DOHH2 (cell line): ENCODE results near the gene PDF.

Experiments
- EZH2phosphoT487 ChIP-seq: fragments of 200-600 bp; sonication (generic); IDR thresholded peaks from 2 replicates; pipeline ENCODE4 v1.6.1; 2017; ENCODE audit warnings: borderline replicate concordance, mild to moderate bottlenecking, antibody characterized with exemption, low read length, moderate library complexity, mixed read lengths
- TF ChIP-seq, protein P1 (sequence below): fragments of 200-600 bp; sonication (generic); IDR thresholded peaks from one replicate; pipeline ENCODE4 v1.5.1; 2014; ENCODE audit warnings: antibody characterized with exemption, mild to moderate bottlenecking, low read depth, low read length; ENCODE audit not compliant: poor library complexity, severe bottlenecking

DNA sequence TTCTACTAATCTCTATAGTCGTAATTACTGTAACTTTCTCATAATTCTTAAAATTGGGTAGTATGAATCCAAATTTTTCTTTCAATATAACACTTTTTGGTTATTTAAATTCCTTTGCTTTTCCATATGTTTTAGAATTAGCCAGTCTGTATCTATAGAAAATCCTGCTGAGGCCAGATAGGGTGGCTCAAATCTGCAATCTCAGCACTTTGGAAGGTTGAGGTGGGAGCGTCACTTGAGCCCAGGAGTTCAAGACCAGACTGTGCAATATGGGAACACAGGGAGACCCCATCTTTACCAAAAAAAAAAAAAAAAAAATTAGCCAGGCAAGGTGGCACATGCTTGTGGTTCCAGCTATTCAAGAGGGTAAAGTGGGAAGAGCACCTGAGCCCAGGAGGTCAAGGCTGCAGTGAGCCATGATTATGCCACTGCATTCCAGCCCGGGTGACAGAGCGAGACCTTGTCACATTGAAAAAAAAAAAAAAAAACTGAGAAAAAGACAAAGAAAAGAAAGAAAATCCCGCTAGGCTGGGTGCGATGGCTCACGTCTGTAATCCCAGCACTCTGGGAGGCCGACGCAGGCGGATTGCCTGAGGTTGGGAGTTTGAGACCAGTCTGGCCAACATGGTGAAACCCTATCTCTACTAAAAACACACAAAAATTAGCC lies 46.1 kb upstream of the PDF start:
- TF ChIP-seq, protein P1, sequence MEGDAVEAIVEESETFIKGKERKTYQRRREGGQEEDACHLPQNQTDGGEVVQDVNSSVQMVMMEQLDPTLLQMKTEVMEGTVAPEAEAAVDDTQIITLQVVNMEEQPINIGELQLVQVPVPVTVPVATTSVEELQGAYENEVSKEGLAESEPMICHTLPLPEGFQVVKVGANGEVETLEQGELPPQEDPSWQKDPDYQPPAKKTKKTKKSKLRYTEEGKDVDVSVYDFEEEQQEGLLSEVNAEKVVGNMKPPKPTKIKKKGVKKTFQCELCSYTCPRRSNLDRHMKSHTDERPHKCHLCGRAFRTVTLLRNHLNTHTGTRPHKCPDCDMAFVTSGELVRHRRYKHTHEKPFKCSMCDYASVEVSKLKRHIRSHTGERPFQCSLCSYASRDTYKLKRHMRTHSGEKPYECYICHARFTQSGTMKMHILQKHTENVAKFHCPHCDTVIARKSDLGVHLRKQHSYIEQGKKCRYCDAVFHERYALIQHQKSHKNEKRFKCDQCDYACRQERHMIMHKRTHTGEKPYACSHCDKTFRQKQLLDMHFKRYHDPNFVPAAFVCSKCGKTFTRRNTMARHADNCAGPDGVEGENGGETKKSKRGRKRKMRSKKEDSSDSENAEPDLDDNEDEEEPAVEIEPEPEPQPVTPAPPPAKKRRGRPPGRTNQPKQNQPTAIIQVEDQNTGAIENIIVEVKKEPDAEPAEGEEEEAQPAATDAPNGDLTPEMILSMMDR: no peak
- no peak for TF ChIP-seq EZH2phosphoT487
